Type B pancreatic cell (in vitro differentiated cells): ENCODE measurements around the gene MGMT. TPM values are rescaled to one million over a fixed set of nuclear protein-coding genes. Genes with fewer than 3 reads are reported as not detected.
A peak's percentile ranks its signal among the peaks of the same experiment; 100 is the strongest.

Experiments used
- DNase-seq: peaks from one replicate; pipeline ENCODE4 v3.0.0; 2021; ENCODE audit warnings: mixed read lengths; ENCODE audit not compliant: unreplicated experiment; ENCODE audit errors: extremely low spot score
- H3K27ac Mint-ChIP-seq: 2 replicates; pipeline ENCODE4 v1.8.0; 2021; ENCODE audit warnings: mild to moderate bottlenecking, mixed read lengths
- H3K27me3 Mint-ChIP-seq: 2 replicates; pipeline ENCODE4 v1.8.0; 2021; ENCODE audit warnings: mixed read lengths
- H3K36me3 Mint-ChIP-seq: 2 replicates; pipeline ENCODE4 v1.8.0; 2021; ENCODE audit warnings: mixed read lengths
- H3K4me1 Mint-ChIP-seq: one replicate; pipeline ENCODE4 v1.8.0; 2021; ENCODE audit warnings: mixed read lengths; ENCODE audit not compliant: unreplicated experiment
- H3K4me3 Mint-ChIP-seq: 2 replicates; pipeline ENCODE4 v1.8.0; 2021; ENCODE audit warnings: mild to moderate bottlenecking, mixed read lengths
- H3K9me3 Mint-ChIP-seq: 2 replicates; pipeline ENCODE4 v1.8.0; 2021; ENCODE audit warnings: mixed read lengths
- long read RNA-seq: library from polyadenylated mRNA; unstranded; transcript quantifications from one replicate; pipeline ENCODE4 v2.0.0, GENCODE V29; 2020
- total RNA-seq: library from RNA; stranded (reverse); gene quantifications from 2 replicates; pipeline ENCODE4 v1.2.1, GENCODE V29; 2021; ENCODE audit warnings: low replicate concordance
- TF ChIP-seq, protein P1 (sequence below): fragments of 200-600 bp; sonication (generic); conservative IDR thresholded peaks from 2 replicates; pipeline ENCODE4 v1.5.0; 2021; ENCODE audit warnings: antibody characterized with exemption, mild to moderate bottlenecking

Gene MGMT
- 13.5 and 18.8 TPM in 2 replicates for total RNA-seq
- long read RNA-seq, transcript MGMT-201 (5 exons, 1,759 nt): major isoform, 11 of 14 reads
- long read RNA-seq, partial matches to known transcripts: 0 of 14 reads
- long read RNA-seq, other reads (novel, unspliced or antisense): 1 of 14 reads

DNA sequence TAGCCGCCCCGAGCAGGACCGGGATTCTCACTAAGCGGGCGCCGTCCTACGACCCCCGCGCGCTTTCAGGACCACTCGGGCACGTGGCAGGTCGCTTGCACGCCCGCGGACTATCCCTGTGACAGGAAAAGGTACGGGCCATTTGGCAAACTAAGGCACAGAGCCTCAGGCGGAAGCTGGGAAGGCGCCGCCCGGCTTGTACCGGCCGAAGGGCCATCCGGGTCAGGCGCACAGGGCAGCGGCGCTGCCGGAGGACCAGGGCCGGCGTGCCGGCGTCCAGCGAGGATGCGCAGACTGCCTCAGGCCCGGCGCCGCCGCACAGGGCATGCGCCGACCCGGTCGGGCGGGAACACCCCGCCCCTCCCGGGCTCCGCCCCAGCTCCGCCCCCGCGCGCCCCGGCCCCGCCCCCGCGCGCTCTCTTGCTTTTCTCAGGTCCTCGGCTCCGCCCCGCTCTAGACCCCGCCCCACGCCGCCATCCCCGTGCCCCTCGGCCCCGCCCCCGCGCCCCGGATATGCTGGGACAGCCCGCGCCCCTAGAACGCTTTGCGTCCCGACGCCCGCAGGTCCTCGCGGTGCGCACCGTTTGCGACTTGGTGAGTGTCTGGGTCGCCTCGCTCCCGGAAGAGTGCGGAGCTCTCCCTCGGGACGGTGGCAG lies at the start of gene MGMT:
MGMT (plus strand) TSS at position 539 of the 656 bp plus-strand sequence.
- TF ChIP-seq, protein P1, sequence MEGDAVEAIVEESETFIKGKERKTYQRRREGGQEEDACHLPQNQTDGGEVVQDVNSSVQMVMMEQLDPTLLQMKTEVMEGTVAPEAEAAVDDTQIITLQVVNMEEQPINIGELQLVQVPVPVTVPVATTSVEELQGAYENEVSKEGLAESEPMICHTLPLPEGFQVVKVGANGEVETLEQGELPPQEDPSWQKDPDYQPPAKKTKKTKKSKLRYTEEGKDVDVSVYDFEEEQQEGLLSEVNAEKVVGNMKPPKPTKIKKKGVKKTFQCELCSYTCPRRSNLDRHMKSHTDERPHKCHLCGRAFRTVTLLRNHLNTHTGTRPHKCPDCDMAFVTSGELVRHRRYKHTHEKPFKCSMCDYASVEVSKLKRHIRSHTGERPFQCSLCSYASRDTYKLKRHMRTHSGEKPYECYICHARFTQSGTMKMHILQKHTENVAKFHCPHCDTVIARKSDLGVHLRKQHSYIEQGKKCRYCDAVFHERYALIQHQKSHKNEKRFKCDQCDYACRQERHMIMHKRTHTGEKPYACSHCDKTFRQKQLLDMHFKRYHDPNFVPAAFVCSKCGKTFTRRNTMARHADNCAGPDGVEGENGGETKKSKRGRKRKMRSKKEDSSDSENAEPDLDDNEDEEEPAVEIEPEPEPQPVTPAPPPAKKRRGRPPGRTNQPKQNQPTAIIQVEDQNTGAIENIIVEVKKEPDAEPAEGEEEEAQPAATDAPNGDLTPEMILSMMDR: no peak
- Mint-ChIP-seq H3K27ac (peak within 1 kb of the TSS; percentile 71), H3K4me3 (peak within 1 kb of the TSS; percentile 86), H3K9me3 (no peaks in the 10 kb centered on the region), H3K4me1 (peaks cover 9% of the 10 kb centered on the region), H3K27me3 (peaks cover 3% of the 10 kb centered on the region), H3K36me3 (peaks cover 8% of the 10 kb centered on the region)
- DNase-seq: peak; percentile 97

DNA sequence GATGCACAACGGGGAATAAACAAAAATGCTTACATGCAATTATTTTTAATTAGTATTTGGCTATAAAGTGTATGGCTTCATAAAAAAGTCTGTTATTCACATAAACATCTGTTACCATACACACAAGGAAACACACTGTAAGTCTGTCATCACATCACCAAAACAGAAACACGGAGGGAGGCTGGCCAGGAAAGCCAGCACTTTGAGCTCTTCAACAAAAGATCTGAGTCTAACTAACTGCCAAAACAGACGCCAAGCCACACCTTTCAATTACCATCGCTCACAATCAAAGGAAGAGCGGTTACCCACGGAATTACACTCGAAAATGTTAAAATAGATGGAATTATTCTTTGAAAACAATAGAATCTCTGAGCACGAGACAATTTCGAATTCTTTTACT lies 49.2 kb upstream of the MGMT start:
- no peak overlapping the region for H3K27ac Mint-ChIP-seq
- H3K4me1 Mint-ChIP-seq: no peaks in the 10 kb centered on the region
- TF ChIP-seq, protein P1: no peak
- DNase-seq: no peak
- peaks cover 31% of the 10 kb centered on the region for H3K27me3 Mint-ChIP-seq
- no peak overlapping the region for H3K4me3 Mint-ChIP-seq
- H3K36me3 Mint-ChIP-seq: no peaks in the 10 kb centered on the region
- H3K9me3 Mint-ChIP-seq: no peaks in the 10 kb centered on the region

DNA sequence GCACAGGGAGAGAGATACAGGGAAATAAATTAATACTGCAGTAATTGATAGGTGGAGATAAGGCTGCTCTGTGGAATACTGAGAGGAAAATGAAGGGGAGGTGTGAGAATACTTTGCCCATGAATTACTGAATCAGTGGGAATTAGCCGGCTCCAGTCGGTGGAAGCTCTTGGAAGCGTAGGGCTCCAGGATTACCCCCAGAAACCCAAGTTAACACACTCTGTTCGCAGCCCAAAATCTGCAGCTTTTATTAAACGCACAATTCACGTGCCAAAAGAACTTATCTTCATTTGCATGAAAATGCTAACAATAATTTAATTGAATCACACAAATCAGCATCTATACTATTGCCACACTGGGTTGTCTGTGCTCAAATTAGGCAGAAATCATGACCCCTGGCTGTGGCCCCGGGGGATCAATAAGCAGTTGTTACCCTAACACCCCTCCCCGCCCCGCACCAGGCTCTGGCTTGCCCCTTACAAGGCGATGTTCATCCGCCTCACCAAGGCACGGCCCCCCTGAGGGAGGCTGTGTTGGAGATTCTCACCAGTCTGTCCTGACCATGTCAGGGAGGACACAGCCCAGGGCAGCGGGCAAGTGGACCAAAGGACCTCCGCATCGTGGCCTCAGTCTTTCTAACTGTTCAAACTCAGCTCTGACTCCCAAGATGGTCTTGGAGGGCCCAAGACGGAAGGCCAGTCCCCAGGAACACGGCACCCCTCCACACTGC lies 48.4 kb upstream of the MGMT start:
- H3K9me3 Mint-ChIP-seq: no peaks in the 10 kb centered on the region
- peak; percentile 58 for DNase-seq
- no peak overlapping the region for H3K4me3 Mint-ChIP-seq
- H3K27ac Mint-ChIP-seq: no peak overlapping the region
- H3K4me1 Mint-ChIP-seq: no peaks in the 10 kb centered on the region
- H3K36me3 Mint-ChIP-seq: no peaks in the 10 kb centered on the region
- peaks cover 28% of the 10 kb centered on the region for H3K27me3 Mint-ChIP-seq
- TF ChIP-seq, protein P1: no peak

DNA sequence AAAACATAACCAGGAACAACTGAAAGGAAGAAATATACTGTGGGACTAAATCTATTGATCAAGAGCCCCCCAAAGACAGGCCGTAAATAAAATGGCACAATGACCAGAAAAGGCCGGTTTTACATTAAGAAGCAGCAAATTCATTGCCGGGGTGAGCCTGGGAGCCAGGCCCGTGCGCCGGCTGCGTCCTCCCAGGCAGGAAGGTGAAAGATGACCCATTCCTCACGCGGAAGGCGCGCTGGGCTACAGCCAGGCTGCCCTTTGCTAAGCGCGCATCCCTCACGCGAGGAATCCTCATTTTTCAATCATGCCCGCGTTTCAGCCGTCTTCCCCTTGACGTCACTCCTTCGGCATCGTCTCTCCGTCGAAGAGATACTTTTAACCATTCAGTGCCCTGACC lies 47.6 kb upstream of the MGMT start:
- H3K27me3 Mint-ChIP-seq: peaks cover 25% of the 10 kb centered on the region
- no peak for DNase-seq
- TF ChIP-seq, protein P1: no peak
- H3K27ac Mint-ChIP-seq: no peak overlapping the region
- no peaks in the 10 kb centered on the region for H3K36me3 Mint-ChIP-seq
- no peaks in the 10 kb centered on the region for H3K9me3 Mint-ChIP-seq
- H3K4me3 Mint-ChIP-seq: no peak overlapping the region
- no peaks in the 10 kb centered on the region for H3K4me1 Mint-ChIP-seq

DNA sequence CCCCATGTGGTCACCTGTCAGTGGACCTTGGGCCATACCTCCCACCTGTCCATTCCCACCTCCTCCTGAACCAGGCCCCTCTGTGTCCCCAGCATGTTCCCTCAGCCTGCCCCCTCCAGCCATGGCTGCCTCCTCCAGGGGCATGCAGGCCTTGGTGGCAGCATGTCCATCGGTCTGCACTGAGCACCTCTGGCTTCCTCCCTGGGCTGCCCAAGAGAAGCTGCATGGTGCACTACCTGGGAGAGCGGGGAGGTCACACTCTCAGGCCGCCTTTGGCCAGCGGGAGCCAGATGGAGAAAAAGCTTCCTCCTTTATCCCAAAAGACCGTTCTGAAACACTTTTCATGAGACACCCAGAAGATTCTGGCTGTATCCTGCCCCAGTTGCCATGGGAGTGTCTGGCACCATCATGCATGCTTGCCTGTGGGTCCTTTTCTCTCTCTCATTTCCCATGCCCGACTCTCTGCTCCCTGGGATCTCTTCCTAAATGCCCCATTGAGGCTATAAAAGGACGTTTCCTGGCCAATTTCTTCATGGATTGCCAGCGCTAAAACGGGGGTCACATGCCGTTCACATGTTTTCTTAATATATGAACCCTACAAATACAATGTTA lies 45.5 kb upstream of the MGMT start:
- TF ChIP-seq, protein P1: no peak
- DNase-seq: no peak
- Mint-ChIP-seq H3K9me3 (no peaks in the 10 kb centered on the region), H3K27me3 (peaks cover 15% of the 10 kb centered on the region), H3K4me1 (no peaks in the 10 kb centered on the region), H3K4me3 (no peak overlapping the region), H3K27ac (no peak overlapping the region), H3K36me3 (no peaks in the 10 kb centered on the region)
